ENCODE measurements around the gene GPATCH2L.

The GPATCH2L gene

GRCh38 chr14:76126076-76126475 lies 25.6 kb upstream of the GPATCH2L start:
- no peak overlapping the region for H3K4me3 ChIP-seq (ENCODE audit: low read depth, low read length)
- no peak for DNase-seq (ENCODE audit: low read depth)
- TF ChIP-seq, protein P1, sequence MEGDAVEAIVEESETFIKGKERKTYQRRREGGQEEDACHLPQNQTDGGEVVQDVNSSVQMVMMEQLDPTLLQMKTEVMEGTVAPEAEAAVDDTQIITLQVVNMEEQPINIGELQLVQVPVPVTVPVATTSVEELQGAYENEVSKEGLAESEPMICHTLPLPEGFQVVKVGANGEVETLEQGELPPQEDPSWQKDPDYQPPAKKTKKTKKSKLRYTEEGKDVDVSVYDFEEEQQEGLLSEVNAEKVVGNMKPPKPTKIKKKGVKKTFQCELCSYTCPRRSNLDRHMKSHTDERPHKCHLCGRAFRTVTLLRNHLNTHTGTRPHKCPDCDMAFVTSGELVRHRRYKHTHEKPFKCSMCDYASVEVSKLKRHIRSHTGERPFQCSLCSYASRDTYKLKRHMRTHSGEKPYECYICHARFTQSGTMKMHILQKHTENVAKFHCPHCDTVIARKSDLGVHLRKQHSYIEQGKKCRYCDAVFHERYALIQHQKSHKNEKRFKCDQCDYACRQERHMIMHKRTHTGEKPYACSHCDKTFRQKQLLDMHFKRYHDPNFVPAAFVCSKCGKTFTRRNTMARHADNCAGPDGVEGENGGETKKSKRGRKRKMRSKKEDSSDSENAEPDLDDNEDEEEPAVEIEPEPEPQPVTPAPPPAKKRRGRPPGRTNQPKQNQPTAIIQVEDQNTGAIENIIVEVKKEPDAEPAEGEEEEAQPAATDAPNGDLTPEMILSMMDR (IDR thresholded peaks at IDR 0.05; ENCODE audit: insufficient read depth, low read depth, low read length, missing control alignments), result no peak

DNA sequence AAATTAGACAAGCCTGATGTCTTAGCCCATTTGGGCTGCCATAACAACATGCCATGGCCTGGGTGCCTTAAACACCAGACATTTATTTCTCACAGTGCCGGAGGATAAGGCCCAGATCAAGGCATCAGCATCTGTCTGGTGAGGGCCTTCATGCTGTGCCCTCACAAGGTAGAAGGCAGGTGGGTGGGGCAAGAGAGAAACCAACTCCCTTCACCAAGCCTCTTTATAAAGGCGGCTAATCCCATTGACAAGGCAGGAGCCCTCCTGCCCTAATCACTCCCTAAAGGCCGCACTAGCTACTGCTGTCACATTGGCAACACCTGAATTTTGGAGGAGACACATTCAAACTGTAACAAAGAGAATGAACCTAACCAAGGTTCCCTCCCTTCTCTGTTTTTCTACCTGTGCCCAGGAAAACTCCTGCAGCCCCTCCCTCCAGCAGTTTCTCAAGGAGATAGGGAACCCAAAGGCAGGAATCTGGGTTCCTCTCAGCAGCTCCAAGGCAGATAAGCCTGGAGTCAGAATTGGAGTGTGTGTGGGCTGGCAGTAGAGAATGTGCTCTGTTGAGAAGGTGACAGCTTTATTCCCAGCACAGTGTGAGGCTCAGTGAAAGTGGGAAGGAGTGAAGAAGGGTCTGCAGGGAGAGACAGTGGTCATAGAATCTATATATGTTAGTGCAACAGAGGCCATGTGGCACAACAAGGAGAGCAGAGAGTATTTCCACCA lies 21.7 kb upstream of the GPATCH2L start:
- TF ChIP-seq, protein P1 (IDR thresholded peaks at IDR 0.05; ENCODE audit: insufficient read depth, low read depth, low read length, missing control alignments), result no peak
- no peak overlapping the region for H3K4me3 ChIP-seq (ENCODE audit: low read depth, low read length)
- DNase-seq (ENCODE audit: low read depth), result no peak

- TF ChIP-seq, protein P1 (IDR thresholded peaks at IDR 0.05; ENCODE audit: insufficient read depth, low read depth, low read length, missing control alignments), result no peak
Observed at GRCh38 chr14:76131071-76131965, 20.4 kb upstream of the GPATCH2L start.

DNA sequence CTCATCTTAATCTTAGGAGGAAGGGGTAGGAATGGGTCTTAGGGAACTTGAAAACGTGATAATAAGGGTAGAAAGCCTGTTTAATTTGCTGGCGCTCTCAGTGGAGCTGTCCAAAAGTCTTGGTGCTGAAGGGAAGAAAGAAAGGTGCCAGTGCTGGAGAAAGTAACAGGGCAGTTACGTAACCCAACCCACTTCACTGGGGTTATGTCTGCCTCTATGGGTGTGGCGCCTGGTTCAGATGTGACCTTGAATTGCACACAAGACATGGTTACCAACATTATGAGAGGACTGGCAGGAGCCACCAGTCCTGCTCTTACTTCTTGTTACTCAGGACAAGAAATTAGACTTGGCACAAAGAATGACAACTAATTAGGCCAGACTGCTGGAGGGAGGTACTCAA lies 18.6 kb upstream of the GPATCH2L start:
- DNase-seq (ENCODE audit: low read depth), result no peak
- TF ChIP-seq, protein P1 (IDR thresholded peaks at IDR 0.05; ENCODE audit: insufficient read depth, low read depth, low read length, missing control alignments), result no peak
- no peak overlapping the region for H3K4me3 ChIP-seq (ENCODE audit: low read depth, low read length)

More at GRCh38 chr14:76131071-76131965, 20.4 kb upstream of the GPATCH2L start:
- no peak for DNase-seq (ENCODE audit: low read depth)
- no peak overlapping the region for H3K4me3 ChIP-seq (ENCODE audit: low read depth, low read length)

- DNase-seq (ENCODE audit: low read depth), result no peak
- H3K4me3 ChIP-seq (ENCODE audit: low read depth, low read length), result no peak overlapping the region
- TF ChIP-seq, protein P1 (IDR thresholded peaks at IDR 0.05; ENCODE audit: insufficient read depth, low read depth, low read length, missing control alignments), result no peak
Observed at GRCh38 chr14:76134231-76134630, 17.5 kb upstream of the GPATCH2L start.

- H3K4me3 ChIP-seq (ENCODE audit: low read depth, low read length), result no peak overlapping the region
- no peak for DNase-seq (ENCODE audit: low read depth)
- TF ChIP-seq, protein P1 (IDR thresholded peaks at IDR 0.05; ENCODE audit: insufficient read depth, low read depth, low read length, missing control alignments), result no peak
Observed at GRCh38 chr14:76135722-76136121, 16.0 kb upstream of the GPATCH2L start.
